Endometrium (tissue), 2 donors: ENCODE measurements around the gene ZNF423.

Experiments used
- FAIRE-seq: peaks from 2 replicates; lab custom pipeline; 2012; peaks lifted over from hg19 to GRCh38; lab: Jason Lieb, UNC
- donor health status: control.
- donor health status: control.

Gene ZNF423

DNA sequence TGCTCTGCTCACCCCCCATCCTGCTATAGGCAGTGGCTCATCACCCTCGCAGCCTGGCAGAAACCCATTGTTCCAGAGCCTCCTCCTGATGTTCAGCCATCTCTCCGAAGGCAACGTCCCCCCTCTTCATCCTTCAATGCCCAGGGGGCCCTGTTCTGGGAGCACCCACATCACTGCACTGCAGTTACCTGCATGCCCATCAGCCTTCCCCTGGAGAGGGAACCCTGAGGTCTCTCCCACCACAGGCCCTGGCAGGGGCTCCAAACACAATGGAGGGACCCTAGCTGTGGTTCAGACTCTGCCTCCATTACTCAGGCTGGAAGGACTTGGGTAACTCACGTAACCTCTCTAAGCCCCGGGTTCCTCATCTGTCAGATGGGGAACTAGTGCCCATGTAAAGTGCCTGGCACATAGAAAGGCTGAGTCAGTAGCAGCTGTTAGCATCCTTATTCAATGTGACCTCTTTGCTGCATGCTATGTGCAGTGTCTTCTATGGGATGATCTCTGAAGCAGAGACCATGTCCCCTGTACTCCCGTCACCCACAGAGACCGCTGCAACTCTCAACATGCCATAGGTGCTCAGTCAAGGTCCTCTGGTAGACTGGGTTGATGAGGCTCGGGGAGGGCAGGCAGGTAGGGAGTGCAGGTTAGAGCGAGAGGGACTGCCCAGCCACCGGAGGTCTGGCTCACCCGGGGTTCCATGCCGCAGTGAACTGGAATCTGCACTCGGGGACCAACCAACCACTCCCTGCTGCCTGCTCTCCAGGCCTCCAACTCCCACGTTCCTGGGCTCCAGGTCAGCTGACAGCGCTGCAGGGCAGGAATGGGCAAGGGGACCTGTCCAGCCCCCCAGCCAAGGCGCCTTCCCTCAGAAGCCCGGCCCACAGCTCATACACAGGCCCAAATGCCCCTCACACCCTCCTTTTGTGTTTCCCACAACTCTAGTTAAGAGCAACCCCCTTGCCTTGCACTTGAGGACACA lies 233.2 kb downstream of the ZNF423 start:
- FAIRE-seq, result no peak

- no peak for FAIRE-seq
These were observed 233.9 kb downstream of the ZNF423 start for GRCh38 chr16:49622084-49622390.

DNA sequence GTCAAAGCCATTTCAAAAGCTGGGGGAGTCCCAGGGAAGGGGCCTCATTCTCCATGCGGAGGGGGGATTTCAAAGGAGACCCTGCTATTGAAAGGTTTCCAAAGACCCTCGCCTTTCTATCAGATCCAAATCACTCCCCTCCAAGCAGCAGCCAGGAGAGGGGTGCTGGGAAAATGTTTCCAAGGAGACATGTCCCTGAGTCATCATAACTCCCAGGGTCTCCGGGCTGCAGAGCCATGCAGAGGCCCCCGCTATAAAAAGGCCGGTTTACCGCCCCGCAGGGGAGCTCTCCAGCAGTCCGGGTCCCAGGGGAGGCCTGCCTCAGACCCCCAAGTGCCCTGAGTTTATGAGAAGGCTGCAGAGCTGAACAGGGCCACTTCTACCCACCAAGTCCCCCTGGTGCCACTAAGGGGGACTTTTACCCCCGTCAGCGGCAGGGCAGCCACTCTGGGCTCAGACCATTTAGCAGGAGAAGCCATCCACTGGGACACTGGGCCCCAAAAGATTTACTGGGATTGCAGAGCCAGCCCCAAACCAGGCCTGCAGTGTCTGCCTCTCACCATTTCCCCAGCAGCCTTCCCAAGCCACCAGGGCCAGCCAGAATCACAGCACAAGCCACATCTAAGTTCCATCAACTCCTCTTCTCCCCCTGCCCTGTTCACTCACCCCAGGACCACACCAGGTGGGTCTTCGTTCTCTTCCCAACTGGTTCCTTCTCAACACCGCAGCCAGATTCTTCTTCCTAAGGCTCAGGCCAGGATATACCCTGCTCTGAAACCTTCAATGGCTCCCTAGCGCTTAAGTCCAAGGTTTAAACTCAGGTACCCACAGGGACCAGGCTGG lies 234.4 kb downstream of the ZNF423 start:
- FAIRE-seq, result no peak

DNA sequence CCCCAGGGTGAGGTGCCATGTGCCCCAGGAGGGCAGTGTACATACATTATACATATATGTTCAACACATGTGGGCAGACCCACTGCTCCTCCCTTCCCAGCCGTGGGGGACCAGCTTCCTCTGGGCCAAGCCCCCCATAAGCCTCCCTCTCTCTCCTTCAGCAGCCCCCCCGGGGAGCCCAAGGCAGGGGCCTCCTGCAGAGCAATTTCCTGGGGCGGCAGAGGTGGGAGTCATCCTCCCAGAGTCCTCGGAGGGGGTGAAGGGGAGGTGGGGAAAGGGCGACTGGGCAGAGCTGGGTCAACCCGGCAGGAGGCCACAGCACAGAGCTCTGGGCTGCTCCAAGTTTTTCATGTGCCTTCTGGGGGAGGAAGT lies 235.1 kb downstream of the ZNF423 start:
- no peak for FAIRE-seq

DNA sequence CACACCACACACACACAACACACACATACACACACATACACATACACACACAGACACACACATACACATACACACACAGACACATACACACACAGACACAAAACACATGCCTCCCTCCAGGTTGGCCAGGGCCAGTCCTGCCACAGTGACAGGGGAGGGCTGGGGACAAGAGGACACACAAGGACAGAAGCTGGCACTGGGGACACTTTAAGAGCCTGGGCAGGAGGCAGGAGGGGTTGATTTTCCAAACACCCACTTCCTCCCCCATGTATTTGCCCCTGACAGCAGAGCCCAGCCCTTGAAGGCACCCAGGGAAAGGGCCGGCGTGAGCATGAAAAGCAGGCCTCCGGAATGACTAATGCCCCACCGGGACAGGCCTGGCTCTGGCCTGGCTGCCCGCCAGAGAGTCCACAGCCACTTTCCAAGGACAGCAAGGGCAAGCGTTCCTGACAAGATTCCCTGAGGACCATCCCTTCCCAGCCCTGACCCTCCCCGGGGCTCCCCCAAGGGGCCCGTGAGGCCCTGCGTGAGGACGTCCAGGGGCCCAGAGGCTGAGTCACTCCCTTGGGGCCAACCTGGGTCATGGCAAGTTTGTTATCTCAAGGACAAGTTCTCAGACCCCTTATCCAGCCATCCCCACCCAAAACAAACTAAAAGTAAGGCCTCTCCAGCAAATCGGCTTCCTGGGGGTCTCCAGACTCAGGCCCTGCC lies 235.6 kb downstream of the ZNF423 start:
- no peak for FAIRE-seq

DNA sequence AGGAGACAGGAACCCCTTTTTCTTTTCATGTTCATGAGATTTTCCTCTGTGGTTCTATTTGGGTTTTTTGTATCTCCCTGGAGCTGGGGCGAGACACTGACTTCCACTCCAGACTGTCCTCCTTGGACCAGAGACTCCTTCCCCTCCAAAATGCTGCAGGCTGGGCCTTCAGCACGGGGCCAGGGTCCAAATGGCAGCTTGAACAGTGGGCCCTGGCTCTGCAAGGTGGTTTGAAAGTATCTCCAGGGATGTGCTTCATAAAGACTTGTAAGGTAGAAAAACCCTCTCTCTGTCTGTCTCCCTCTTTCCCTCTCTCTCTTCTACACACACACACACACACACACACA lies 236.1 kb downstream of the ZNF423 start:
- FAIRE-seq, result no peak

DNA sequence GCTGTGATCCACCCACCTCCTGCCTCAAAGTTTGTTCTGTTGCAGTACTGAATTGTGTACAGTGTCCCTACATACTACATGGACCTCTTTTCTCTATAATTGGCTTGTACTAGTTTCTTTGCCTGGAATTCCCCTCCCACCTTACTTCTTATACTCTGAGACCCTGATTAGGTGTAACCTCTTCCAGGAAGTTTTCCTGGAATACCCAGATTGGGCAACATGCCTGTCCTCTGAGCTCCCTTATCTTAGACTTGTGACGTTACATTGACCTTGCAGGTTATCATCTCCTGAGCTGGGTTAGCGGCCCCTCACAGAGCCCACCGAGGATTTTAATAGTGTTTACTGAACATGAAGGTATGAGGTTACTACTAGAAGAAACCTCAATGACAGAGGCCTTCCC lies 237.0 kb downstream of the ZNF423 start:
- no peak for FAIRE-seq

DNA sequence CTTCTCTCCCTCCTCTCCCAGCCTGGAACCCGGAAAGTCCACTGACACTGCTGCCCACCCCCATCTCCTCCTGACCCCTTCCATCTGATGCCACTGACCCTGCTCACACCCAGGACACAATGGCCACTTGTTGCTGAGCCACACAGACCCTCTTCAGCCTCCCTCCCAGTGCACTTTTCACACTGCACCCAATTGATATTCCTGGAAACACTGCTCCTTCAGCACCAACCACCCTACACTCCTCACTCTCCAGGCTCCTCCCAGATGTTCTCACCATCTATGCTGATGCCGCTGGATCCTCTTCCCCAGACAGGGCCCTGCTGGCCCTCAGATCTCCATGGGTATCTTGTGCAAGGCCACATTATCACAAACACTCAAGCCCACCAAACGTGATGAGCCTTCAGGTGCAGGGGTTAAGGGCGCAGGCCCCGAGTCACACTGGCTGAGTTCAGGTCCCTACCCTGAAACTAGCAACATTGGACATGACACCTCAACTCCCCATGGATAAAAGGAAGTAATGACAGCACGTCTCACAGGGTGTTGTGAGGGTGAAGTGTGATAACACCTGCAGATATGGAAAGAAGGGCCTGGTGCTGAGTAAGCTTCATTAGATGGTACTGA lies 238.1 kb downstream of the ZNF423 start:
- FAIRE-seq, result no peak

DNA sequence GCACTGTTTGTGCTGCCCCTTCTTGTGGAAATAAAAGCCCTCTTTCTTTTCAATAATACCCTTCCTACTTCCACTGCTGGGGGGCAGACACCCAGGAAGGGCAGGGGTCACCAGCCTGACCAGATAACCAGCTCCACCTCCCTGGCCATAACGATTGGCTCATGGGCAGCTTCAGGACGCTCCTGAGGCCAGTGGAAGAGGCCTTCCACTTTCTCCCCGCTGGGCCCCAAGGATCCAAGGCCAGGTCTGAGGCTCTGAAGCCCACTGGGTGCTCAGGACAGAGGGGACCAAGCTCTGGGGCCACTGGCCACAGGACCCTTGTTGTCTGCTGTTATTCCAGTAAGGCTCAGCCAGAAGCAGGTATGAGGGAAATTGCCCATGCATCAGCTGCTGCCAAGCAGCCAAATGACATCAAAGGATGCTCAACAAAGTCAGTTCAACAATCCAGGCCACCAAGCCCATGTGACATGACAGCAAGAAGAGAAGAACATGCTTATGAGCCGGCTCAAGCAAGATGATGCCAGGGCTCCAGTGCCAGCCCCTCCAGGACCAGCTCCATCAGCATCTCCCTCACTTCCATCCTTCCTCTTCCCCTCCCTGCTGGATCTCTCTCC lies 238.8 kb downstream of the ZNF423 start:
- no peak for FAIRE-seq

- FAIRE-seq, result no peak
These were observed 240.3 kb downstream of the ZNF423 start for GRCh38 chr16:49615576-49615975.

GRCh38 chr16:49610983-49611382 lies 244.9 kb downstream of the ZNF423 start:
- no peak for FAIRE-seq

DNA sequence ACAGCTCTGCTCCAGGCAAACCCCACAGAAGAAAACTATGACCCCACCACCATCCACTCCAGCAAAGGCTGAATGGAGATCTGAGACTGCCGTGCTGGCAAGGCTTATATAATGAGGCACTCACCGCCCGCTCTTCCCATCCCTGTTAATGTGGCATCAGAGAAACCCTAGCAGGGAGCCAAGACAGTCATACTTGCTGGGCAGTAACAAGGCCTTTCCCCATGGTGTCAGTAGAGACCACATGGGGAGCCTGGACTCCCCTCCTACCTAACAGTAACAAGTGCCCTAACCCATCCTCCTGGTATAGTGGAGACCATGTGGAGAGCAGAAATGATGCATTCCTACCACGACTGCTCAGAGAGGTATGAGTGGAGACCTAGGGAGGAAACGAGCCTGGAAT lies 247.1 kb downstream of the ZNF423 start:
- FAIRE-seq, result no peak

- FAIRE-seq, result no peak
These were observed 247.8 kb downstream of the ZNF423 start for GRCh38 chr16:49608098-49608497.

DNA sequence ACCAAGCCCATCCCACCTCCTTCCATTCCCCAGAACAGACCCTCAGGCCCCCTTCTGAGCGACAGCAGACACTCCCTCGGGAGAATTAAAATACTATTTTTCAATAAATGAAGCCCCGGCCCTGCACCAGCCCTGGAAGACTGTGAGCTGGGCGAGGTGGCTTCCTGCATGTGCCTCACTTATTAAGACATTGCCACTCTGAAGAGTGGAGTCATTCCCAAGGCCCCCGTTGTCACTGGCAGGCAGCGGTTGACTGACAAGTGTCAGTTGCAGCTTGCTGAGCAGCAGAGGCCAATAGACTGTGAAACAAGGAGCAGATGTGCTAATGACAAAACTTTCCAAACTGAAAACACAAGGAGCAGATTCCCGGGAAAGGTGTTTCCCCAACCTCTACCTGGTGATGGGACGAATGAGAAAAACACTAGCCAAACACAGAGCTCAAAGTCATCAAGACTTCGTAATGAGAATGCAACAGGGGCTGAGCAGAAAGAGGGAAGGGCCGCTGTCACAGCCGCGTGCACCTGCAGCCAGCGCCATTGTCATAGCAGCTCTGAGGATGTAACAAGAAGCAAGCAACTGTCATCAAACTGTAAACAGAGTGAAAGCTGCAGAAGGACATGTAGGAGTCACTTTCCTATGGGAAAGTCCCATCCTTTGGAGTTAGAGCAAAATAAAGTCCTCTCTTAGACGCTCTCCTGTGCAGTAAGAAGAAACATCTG lies 250.2 kb downstream of the ZNF423 start:
- no peak for FAIRE-seq

DNA sequence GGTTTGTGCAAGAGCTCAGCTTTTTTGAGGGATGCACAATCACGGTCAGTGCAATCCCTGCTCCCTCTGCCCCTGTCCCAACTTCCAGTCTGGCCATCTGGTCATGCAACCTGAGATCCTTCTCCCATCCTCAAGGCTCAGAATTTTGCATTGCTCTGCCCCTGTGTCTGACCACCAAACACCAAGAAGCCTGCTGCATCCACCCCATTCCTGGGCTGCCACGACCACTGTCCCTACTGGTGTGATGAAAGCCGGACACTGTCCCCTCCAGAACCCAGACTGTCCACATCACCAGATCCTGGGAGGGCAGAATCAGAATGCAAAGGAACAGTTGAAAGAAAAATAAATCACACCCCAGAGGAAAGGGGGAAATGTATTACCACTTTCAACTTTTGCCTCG lies 251.3 kb downstream of the ZNF423 start:
- FAIRE-seq, result no peak

DNA sequence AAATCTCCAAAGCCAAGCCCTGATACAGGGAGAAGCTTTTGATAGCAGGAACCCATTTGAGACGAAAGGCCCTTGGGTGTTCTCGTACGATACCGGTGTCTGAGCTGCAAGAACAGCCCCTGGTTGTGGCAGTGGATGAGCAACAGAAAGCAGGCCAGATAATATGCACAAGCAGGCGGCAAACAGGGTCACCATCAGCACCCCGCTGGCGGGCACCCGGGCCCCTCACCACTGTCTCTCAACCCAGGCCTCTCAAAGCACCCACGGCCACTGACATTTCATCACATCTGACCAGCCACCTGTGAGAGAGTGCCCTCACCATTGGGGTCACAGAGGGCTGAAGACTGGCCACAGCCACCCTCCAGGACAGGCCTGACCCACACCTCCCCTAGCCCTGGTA lies 252.0 kb downstream of the ZNF423 start:
- no peak for FAIRE-seq

DNA sequence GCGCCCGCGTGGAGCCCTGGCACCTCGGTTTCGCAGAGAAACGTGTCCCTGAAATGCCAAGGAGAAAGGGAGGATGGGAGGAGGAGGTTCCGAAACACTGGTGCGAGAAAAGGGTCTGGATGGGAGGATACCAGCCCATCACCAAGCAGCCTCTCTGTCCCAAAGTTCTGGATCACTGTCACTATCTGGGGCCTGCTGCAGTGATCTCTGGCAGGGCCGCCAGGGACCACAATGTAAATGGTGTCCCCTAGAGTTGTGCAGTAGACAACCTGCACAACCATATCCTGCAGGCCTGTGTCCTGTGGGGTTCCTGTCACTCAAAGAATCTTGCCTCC lies 253.0 kb downstream of the ZNF423 start:
- no peak for FAIRE-seq

- FAIRE-seq, result no peak
These were observed 253.5 kb downstream of the ZNF423 start for GRCh38 chr16:49602201-49602975.

- no peak for FAIRE-seq
These were observed 254.3 kb downstream of the ZNF423 start for GRCh38 chr16:49601576-49601975.

DNA sequence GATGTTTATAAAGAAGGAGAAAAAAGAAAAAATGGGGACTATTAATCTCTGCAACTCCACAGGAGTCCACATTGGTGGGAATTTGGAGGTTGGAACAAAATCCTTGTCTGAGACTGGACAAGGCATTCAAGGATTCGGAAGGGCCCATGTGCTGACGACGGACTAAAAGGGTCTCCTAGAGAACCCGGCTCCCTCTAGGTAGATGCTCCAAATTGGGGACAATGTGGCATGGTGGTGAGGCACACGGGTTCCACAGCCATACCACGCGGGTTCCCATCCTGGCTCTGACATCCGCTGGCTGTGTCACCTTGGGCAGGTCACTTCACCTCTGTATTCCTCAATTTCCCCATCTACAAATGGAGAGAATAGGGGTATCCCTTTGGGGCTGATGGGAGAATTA lies 254.9 kb downstream of the ZNF423 start:
- FAIRE-seq, result no peak

DNA sequence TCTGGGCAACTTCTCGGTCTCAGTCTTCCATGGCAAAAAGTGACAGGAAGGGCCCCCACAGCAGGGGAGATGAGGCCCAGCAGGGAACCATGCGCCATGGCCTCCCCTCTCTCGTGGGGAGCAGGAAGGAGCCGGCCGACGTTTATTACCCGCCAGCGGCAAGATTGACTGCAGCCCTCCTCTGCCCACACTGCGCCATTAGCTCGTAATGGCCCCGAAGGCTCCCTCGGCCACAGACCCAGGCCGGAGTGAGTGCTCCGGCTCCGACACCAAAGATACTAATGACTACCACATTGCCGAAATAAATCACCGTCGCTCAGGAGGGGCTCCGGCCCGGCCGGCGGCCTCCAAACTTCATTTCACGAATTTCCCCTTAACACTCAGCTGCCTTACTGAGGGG lies 255.4 kb downstream of the ZNF423 start:
- FAIRE-seq, result no peak
